NCI-H146 treated with DMSO at 0.1 percent for 48 hours (cell line): ENCODE data around the gene RIPPLY2.

Experiments
- DNase-seq: peaks from one replicate; lab custom pipeline; 2025; ENCODE audit not compliant: unreplicated experiment; lab: John Stamatoyannopoulos, UW

RIPPLY2 gene

GRCh38 chr6:83853178-83854000 lies at the start of gene RIPPLY2:
Gene RIPPLY2, plus strand, starts transcription at chr6:83853360. Its CDS starts 57 bp downstream, at chr6:83853417.
- DNase-seq, result peak; percentile 68

- DNase-seq, result peak; percentile 15
Observed at GRCh38 chr6:83803492-83803891, 49.7 kb upstream of the RIPPLY2 start.

GRCh38 chr6:83804886-83805285 lies 48.3 kb upstream of the RIPPLY2 start:
- DNase-seq, result no peak

- no peak for DNase-seq
Observed at GRCh38 chr6:83808005-83808404, 45.2 kb upstream of the RIPPLY2 start.

- no peak for DNase-seq
Observed at GRCh38 chr6:83808926-83809325, 44.2 kb upstream of the RIPPLY2 start.

GRCh38 chr6:83812595-83812994 lies 40.6 kb upstream of the RIPPLY2 start:
- no peak for DNase-seq

GRCh38 chr6:83815631-83816272 lies 37.4 kb upstream of the RIPPLY2 start:
- no peak for DNase-seq

GRCh38 chr6:83822629-83823169 lies 30.5 kb upstream of the RIPPLY2 start:
- no peak for DNase-seq

- no peak for DNase-seq
Observed at GRCh38 chr6:83824388-83824801, 28.8 kb upstream of the RIPPLY2 start.

GRCh38 chr6:83824831-83825230 lies 28.3 kb upstream of the RIPPLY2 start:
- no peak for DNase-seq

- DNase-seq, result no peak
Observed at GRCh38 chr6:83827050-83827449, 26.1 kb upstream of the RIPPLY2 start.

- no peak for DNase-seq
Observed at GRCh38 chr6:83838727-83839126, 14.4 kb upstream of the RIPPLY2 start.

GRCh38 chr6:83844170-83844569 lies 9.0 kb upstream of the RIPPLY2 start:
- no peak for DNase-seq

- no peak for DNase-seq
Observed at GRCh38 chr6:83846291-83846690, 6.9 kb upstream of the RIPPLY2 start.

GRCh38 chr6:83847179-83847578 lies 6.0 kb upstream of the RIPPLY2 start:
- no peak for DNase-seq

- no peak for DNase-seq
Observed at GRCh38 chr6:83849127-83849526, 4.0 kb upstream of the RIPPLY2 start.

- no peak for DNase-seq
Observed at GRCh38 chr6:83849610-83850009, 3.5 kb upstream of the RIPPLY2 start.

GRCh38 chr6:83852528-83853177 lies 507 bp upstream of the RIPPLY2 start:
- peak; percentile 61 for DNase-seq

GRCh38 chr6:83854001-83854501 lies 891 bp downstream of the RIPPLY2 start:
- DNase-seq, result peak; percentile 51

- no peak for DNase-seq
Observed at GRCh38 chr6:83854766-83855165, 1.6 kb downstream of the RIPPLY2 start.
